Measurements from ENCODE around the gene HDAC4. TPM values are rescaled to one million over a fixed set of nuclear protein-coding genes. Genes with fewer than 3 reads are reported as not detected.

Gene HDAC4
- total and polyA plus RNA-seq, 9 of the 15 experiments (the other 6 are each of a cell fraction or from before 2014, with no cell fraction given) = 0.11 to 20.2 (median 4.0) TPM

DNA sequence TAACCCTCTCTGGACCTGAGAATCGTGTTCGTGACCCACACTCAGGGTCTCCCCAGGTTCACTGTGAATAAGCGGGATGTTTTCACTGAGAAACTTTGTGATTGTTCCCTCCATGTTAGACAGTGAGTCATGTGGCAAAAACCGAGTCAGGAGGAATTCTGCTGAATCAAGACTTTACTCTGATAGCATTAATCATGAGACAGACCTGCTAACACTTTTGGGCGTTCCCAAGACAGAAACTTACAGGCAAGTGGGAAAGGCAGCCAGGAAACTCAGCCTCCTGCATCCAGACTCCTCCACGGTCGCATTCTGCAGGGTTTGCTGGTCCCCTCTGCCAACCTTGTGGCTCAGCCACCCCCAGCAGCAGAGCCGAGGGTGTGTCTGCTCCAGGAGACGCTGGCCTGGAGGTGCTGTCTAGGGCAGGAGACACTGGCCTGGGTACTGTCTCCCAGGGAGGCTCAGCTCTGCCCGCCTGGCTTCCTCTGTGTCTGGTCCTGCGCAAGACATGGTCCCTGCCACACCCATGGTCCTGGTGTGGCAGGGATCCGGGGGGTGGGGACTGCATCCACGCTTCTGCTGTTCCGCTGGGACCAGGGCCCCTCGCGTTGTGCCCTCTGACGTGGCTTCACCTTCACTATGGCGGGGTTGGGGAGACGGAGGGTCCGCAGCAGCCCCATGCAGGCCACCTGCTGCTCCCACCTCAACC is 375.6 kb downstream of the HDAC4 start (continued):
- TF ChIP-seq ZNF717 (CRISPR knock-in tag; IDR thresholded peaks at IDR 0.05) = no peak
- TF ChIP-seq, protein P1, sequence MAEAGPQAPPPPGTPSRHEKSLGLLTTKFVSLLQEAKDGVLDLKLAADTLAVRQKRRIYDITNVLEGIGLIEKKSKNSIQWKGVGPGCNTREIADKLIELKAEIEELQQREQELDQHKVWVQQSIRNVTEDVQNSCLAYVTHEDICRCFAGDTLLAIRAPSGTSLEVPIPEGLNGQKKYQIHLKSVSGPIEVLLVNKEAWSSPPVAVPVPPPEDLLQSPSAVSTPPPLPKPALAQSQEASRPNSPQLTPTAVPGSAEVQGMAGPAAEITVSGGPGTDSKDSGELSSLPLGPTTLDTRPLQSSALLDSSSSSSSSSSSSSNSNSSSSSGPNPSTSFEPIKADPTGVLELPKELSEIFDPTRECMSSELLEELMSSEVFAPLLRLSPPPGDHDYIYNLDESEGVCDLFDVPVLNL (CRISPR knock-in tag; IDR thresholded peaks at IDR 0.05; ENCODE audit: low read depth) = no peak
- TF ChIP-seq, protein P2, sequence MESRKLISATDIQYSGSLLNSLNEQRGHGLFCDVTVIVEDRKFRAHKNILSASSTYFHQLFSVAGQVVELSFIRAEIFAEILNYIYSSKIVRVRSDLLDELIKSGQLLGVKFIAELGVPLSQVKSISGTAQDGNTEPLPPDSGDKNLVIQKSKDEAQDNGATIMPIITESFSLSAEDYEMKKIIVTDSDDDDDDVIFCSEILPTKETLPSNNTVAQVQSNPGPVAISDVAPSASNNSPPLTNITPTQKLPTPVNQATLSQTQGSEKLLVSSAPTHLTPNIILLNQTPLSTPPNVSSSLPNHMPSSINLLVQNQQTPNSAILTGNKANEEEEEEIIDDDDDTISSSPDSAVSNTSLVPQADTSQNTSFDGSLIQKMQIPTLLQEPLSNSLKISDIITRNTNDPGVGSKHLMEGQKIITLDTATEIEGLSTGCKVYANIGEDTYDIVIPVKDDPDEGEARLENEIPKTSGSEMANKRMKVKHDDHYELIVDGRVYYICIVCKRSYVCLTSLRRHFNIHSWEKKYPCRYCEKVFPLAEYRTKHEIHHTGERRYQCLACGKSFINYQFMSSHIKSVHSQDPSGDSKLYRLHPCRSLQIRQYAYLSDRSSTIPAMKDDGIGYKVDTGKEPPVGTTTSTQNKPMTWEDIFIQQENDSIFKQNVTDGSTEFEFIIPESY (CRISPR knock-in tag; IDR thresholded peaks at IDR 0.05) = no peak
- TF ChIP-seq, protein P3, sequence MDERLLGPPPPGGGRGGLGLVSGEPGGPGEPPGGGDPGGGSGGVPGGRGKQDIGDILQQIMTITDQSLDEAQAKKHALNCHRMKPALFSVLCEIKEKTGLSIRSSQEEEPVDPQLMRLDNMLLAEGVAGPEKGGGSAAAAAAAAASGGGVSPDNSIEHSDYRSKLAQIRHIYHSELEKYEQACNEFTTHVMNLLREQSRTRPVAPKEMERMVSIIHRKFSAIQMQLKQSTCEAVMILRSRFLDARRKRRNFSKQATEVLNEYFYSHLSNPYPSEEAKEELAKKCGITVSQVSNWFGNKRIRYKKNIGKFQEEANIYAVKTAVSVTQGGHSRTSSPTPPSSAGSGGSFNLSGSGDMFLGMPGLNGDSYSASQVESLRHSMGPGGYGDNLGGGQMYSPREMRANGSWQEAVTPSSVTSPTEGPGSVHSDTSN (CRISPR knock-in tag; IDR thresholded peaks at IDR 0.05; ENCODE audit: low read depth) = no peak
- TF ChIP-seq, protein P3 (tag; conservative IDR thresholded peaks at IDR 0.05; ENCODE audit: low read depth) = peak; percentile 48
- 0 out of 2 replicates have a peak, but pooled peaks have one; percentile 34 for TF ChIP-seq ZNF316 (IDR thresholded peaks at IDR 0.05)
- no peak for TF ChIP-seq ZNF143 (CRISPR knock-in tag; IDR thresholded peaks at IDR 0.05)
- no peak for TF ChIP-seq SPI1 (IDR thresholded peaks at IDR 0.05; ENCODE audit: borderline replicate concordance, low read depth, low read length)
- TF ChIP-seq NCOA1 (IDR thresholded peaks at IDR 0.05; ENCODE audit: low read depth) = no peak
- no peak for TF ChIP-seq KLF1 (tag; IDR thresholded peaks at IDR 0.05)
- no peak for TF ChIP-seq FOXJ3 (CRISPR knock-in tag; IDR thresholded peaks at IDR 0.05)
- no peak for TF ChIP-seq MCM5 (IDR thresholded peaks at IDR 0.05; ENCODE audit: low read depth)
- no peak for TF ChIP-seq HNRNPL (IDR thresholded peaks at IDR 0.05; ENCODE audit: low read depth, low read length)
- no peak for TF ChIP-seq PRMT5 (CRISPR knock-in tag; IDR thresholded peaks at IDR 0.05)
